Tibial nerve (tissue), 4 donors: ENCODE results near the gene PDE3A. TPM values are rescaled to one million over a fixed set of nuclear protein-coding genes. Genes with fewer than 3 reads are reported as not detected.

Source experiments
- DNase-seq, 2 donors: peaks; one replicate each; pipeline ENCODE4 v3.0.0-alpha.2; 2019; ENCODE audit warnings: low spot score in 2 of 2
- H3K27ac ChIP-seq, 4 donors: fragments of 200-600 bp; sonication (generic) in 3 of 4; one replicate each; pipeline ENCODE4 v1.5.1; 2017 to 2019; ENCODE audit warnings: mild to moderate bottlenecking in 1 of 4
- H3K27me3 ChIP-seq, 2 donors: fragments of 200-600 bp; sonication (generic) in 1 of 2; one replicate each; pipeline versions ENCODE4 v1.5.1 to v1.6.0; 2017 to 2019
- H3K36me3 ChIP-seq, 3 donors: fragments of 200-600 bp; sonication (generic); one replicate each; pipeline ENCODE4 v1.5.1; 2018 to 2019
- H3K4me1 ChIP-seq, 4 donors: fragments of 200-600 bp; sonication (generic) in 3 of 4; one replicate each; pipeline ENCODE4 v1.5.1; 2017 to 2019
- H3K4me3 ChIP-seq, 4 donors: fragments of 200-600 bp; sonication (generic) in 3 of 4; one replicate each; pipeline ENCODE4 v1.5.1; 2017 to 2019; ENCODE audit warnings: mild to moderate bottlenecking in 1 of 4, moderate library complexity in 1 of 4
- H3K9me3 ChIP-seq, 4 donors: fragments of 200-600 bp; sonication (generic) in 3 of 4; one replicate each; pipeline ENCODE4 v1.5.1; 2017 to 2019
- CTCF ChIP-seq, 5 experiments: fragments of 200-600 bp in 3 of 5; fragments of 450-650 bp in 2 of 5; sonication (generic) in 3 of 5; IDR thresholded peaks; one replicate each; pipeline ENCODE4 v1.5.1; 2016 to 2019; ENCODE audit warnings: antibody characterized with exemption in 5 of 5, mild to moderate bottlenecking in 3 of 5, moderate library complexity in 2 of 5
- EP300 ChIP-seq, 2 donors: sonication (generic); formaldehyde crosslinking; IDR thresholded peaks; one replicate each; pipeline ENCODE4 v1.6.1; 2017; ENCODE audit warnings: antibody characterized with exemption in 2 of 2, mild to moderate bottlenecking in 1 of 2
- POLR2A ChIP-seq, 2 donors: fragments of 450-650 bp; IDR thresholded peaks; one replicate each; pipeline ENCODE4 v1.6.1; 2017; ENCODE audit warnings: antibody characterized with exemption in 2 of 2, mild to moderate bottlenecking in 2 of 2, moderate library complexity in 2 of 2
- WGBS, 2 donors: methylation state at CpG; one replicate each; pipeline ENCODE4 v1.1.5; 2018; 5-methylcytosine and 5-hydroxymethylcytosine counted together
- total RNA-seq, 4 donors: library from RNA; depleted of rRNA; stranded (reverse); fragments of >200 nt; gene quantifications; one replicate each; pipeline ENCODE4 v1.1.0, GENCODE V29; 2016

PDE3A gene
- total RNA-seq, 4 donors from 2014 or later = 11.4 to 17.6 (median 12.9) TPM

- TF ChIP-seq EP300 (IDR thresholded peaks at IDR 0.05) = no peak
- no peak for TF ChIP-seq POLR2A (IDR thresholded peaks at IDR 0.05)
- no peak for TF ChIP-seq CTCF (IDR thresholded peaks at IDR 0.05)
- Histone ChIP-seq H3K36me3 (no peaks in the 10 kb centered on the region), H3K27ac (peak overlapping the region in 1 of 4 donors; percentile 1), H3K4me3 (no peak overlapping the region), H3K9me3 (no peaks in the 10 kb centered on the region), H3K4me1 (no peaks in the 10 kb centered on the region), H3K27me3 (no peaks in the 10 kb centered on the region)
- DNase-seq = no peak
- 76 to 78% methylated on average over 8 of the region's 8 CpGs for WGBS, 2 donors
Observed at GRCh38 chr12:20560935-20561334, 192.6 kb downstream of the PDE3A start.

GRCh38 chr12:20561871-20562270, 193.5 kb downstream of the PDE3A start:
- Histone ChIP-seq H3K9me3 (no peaks in the 10 kb centered on the region), H3K4me3 (no peak overlapping the region), H3K4me1 (no peaks in the 10 kb centered on the region), H3K36me3 (no peaks in the 10 kb centered on the region), H3K27me3 (no peaks in the 10 kb centered on the region), H3K27ac (no peak overlapping the region)
- 59 to 70% methylated on average over 3 of the region's 3 CpGs for WGBS, 2 donors
- no peak for TF ChIP-seq POLR2A (IDR thresholded peaks at IDR 0.05)
- no peak for TF ChIP-seq EP300 (IDR thresholded peaks at IDR 0.05)
- TF ChIP-seq CTCF (IDR thresholded peaks at IDR 0.05) = no peak
- DNase-seq = no peak

GRCh38 chr12:20567413-20567812, 199.1 kb downstream of the PDE3A start:
- no peak for DNase-seq
- no peaks in the 10 kb centered on the region for H3K9me3 ChIP-seq
- TF ChIP-seq EP300 (IDR thresholded peaks at IDR 0.05) (no peak), POLR2A (IDR thresholded peaks at IDR 0.05) (no peak), CTCF (IDR thresholded peaks at IDR 0.05) (no peak)
- H3K27ac ChIP-seq = no peak overlapping the region
- no peak overlapping the region for H3K4me3 ChIP-seq
- H3K36me3 ChIP-seq = no peaks in the 10 kb centered on the region
- no peaks in the 10 kb centered on the region for H3K4me1 ChIP-seq
- no peaks in the 10 kb centered on the region for H3K27me3 ChIP-seq

- H3K4me3 ChIP-seq = no peak overlapping the region
- H3K9me3 ChIP-seq = no peaks in the 10 kb centered on the region
- H3K27ac ChIP-seq = no peak overlapping the region
- DNase-seq = no peak
- H3K4me1 ChIP-seq = no peaks in the 10 kb centered on the region
- 60 to 62% methylated on average over 5 of the region's 5 CpGs for WGBS, 2 donors
- TF ChIP-seq CTCF (IDR thresholded peaks at IDR 0.05) (no peak), EP300 (IDR thresholded peaks at IDR 0.05) (no peak), POLR2A (IDR thresholded peaks at IDR 0.05) (no peak)
- no peaks in the 10 kb centered on the region for H3K36me3 ChIP-seq
- H3K27me3 ChIP-seq = no peaks in the 10 kb centered on the region
Observed at GRCh38 chr12:20572451-20572850, 204.1 kb downstream of the PDE3A start.

- no peak overlapping the region for H3K27ac ChIP-seq
- H3K4me3 ChIP-seq = no peak overlapping the region
- H3K9me3 ChIP-seq = no peaks in the 10 kb centered on the region
- no peaks in the 10 kb centered on the region for H3K36me3 ChIP-seq
- TF ChIP-seq POLR2A (IDR thresholded peaks at IDR 0.05) (no peak), EP300 (IDR thresholded peaks at IDR 0.05) (no peak), CTCF (IDR thresholded peaks at IDR 0.05) (no peak)
- no peak for DNase-seq
- H3K27me3 ChIP-seq = no peaks in the 10 kb centered on the region
- 94 to 95% methylated on average over 3 of the region's 3 CpGs for WGBS, 2 donors
- no peaks in the 10 kb centered on the region for H3K4me1 ChIP-seq
Observed at GRCh38 chr12:20576528-20576927, 208.2 kb downstream of the PDE3A start.
